ENCODE results near the gene NEDD4L.

The NEDD4L gene

DNA sequence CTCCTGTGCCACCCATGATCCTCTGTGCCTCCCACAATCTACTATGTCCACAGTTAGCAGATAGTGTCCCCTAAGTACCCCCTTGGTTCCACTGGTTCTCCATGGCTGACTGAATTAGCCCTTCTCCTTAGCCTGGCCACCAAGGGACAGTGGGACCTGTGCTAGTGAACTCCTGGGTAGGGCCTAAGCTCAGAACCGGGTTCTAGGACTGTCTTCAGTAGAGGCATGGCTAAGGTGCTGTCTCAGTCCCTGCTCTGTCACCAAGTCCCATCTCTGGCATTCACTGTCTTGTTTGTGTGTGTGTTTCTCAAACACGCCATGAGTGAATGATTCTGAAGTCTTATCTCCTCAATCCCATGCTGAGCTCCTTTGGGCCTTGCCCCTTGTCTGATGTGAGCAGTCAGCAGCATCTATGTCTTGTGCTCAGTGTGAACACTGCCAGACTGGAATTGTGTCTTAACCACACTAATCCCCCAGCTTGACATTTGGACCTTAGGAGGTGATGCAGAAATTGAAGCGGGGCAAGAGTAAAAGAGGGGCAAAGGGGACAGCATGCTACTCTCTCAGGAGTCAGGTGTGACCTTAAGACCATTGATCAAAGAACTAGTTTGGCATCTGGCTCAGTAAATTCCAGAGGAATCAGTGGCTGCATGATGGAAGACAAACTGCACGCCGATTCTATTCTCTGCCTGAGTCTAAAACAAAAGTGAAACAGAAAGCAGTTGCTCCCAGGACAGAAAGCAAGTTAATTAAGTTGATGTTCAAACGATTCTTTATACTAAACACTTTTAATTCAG, 394.3 kb downstream of the NEDD4L start:
- no peak for DNase-seq (ENCODE audit: extremely low read depth in 1 of 2, low read depth in 1 of 2)

DNA sequence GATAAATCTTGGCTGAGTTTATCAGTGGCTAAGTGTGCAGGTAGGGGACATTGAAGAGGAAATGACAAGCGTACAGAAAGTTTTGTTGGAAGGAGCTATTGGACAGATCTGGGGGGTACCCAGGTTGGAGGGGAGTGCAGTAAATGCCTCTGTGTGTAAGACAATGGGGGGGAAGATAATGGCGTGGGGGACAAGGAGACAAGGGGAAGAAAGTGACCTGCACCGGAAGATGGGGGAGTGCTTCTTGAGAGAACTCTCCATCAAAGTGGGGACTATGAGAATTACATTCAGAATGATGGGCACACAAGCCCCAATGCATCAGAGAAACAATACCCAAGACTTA, 394.9 kb downstream of the NEDD4L start:
- no peak for DNase-seq (ENCODE audit: extremely low read depth in 1 of 2, low read depth in 1 of 2)

DNA sequence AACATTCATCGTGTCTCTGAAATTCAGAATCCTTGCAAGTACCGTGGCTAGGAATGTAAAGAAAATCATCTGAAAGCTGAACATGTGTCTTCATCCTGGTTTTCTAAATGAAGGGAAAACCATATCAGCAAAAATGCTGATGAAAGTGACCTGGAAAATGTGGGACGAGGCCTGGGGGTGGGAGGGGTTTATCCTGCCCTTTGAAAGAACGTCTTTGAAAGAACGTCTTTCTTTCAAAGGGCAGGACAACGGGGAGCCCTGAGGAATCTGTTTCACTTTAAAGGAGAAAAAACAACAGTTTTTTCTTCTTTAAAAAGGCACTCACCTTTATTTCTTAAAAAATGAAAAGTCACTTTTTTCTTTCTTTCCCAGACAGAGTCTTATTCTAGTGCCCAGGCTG, 399.6 kb downstream of the NEDD4L start:
- no peak for DNase-seq (ENCODE audit: extremely low read depth in 1 of 2, low read depth in 1 of 2)

GRCh38 chr18:58446391-58447060, 402.5 kb downstream of the NEDD4L start:
- no peak for DNase-seq (ENCODE audit: extremely low read depth in 1 of 2, low read depth in 1 of 2)

GRCh38 chr18:58447402-58448095, 403.5 kb downstream of the NEDD4L start:
- no peak for DNase-seq (ENCODE audit: extremely low read depth in 1 of 2, low read depth in 1 of 2)

GRCh38 chr18:58449464-58449863, 405.4 kb downstream of the NEDD4L start:
- DNase-seq (ENCODE audit: extremely low read depth in 1 of 2, low read depth in 1 of 2), result no peak
